BJ (cell line): ENCODE data around the gene ETV4. TPM values are rescaled to one million over a fixed set of nuclear protein-coding genes. Genes with fewer than 3 reads are reported as not detected.
A peak's percentile ranks its signal among the peaks of the same experiment; 100 is the strongest.

Experiments used
- CTCF ChIA-PET: fragments of 350-600 bp; formaldehyde crosslinking; extraction: SDS; loops from one replicate; lab custom pipeline; 2021; ENCODE audit warnings: antibody characterized with exemption, inconsistent platforms; lab: Yijun Ruan, JAX
- POLR2A ChIA-PET: fragments of 300-600 bp; sonication (Branson Sonifier 250); formaldehyde crosslinking; extraction: SDS; loops from one replicate; lab custom pipeline; 2021; ENCODE audit warnings: antibody characterized with exemption; lab: Charles Lee
- DNase-seq: peaks from one replicate; pipeline ENCODE4 v3.0.0-alpha.2; 2011; ENCODE audit warnings: low read depth
- H3K27me3 ChIP-seq: 2 replicates; pipeline ENCODE4 v1.6.0; 2011; ENCODE audit warnings: low read length; ENCODE audit not compliant: control insufficient read depth, insufficient read depth
- H3K36me3 ChIP-seq: 2 replicates; pipeline ENCODE4 v1.5.1; 2011; ENCODE audit warnings: low read length; ENCODE audit not compliant: control insufficient read depth, insufficient read depth
- H3K4me3 ChIP-seq: 2 replicates; pipeline ENCODE4 v1.5.1; 2011; ENCODE audit warnings: low read depth, mild to moderate bottlenecking, control low read depth, low read length
- CTCF ChIP-seq: IDR thresholded peaks from 2 replicates; pipeline ENCODE4 v1.5.1; 2011; ENCODE audit warnings: low read depth, mild to moderate bottlenecking, control low read depth, inconsistent platforms, low read length, moderate library complexity; ENCODE audit not compliant: insufficient read depth
- polyA plus RNA-seq: library from polyadenylated mRNA; depleted of rRNA; stranded (reverse); fragments of >200 nt; gene quantifications from 2 replicates; pipeline ENCODE4 v1.2.3, GENCODE V29; 2011

ETV4 gene
- polyA plus RNA-seq, 1 experiment, result 6.6 TPM

DNA sequence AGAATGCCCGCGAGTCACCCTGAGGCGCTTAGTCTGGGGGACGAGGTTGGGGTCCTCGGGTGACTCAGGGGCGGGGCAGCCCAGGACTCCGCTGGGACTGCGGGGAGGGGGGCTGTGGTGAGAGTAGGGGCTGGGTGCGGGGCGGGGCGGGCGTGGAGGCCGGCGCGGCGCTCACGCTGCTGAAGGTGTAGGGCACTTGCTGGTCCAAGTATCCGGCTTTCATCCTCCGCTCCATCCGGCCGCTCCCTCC, 832 bp downstream of the ETV4 start:
- Histone ChIP-seq H3K27me3 (no peaks in the 10 kb centered on the region), H3K36me3 (no peaks in the 10 kb centered on the region), H3K4me3 (peak overlapping the region; percentile 50)
- CTCF ChIA-PET, result no interaction called here
- no peak for DNase-seq
- POLR2A ChIA-PET, result no interaction called here
- no peak for TF ChIP-seq CTCF

DNA sequence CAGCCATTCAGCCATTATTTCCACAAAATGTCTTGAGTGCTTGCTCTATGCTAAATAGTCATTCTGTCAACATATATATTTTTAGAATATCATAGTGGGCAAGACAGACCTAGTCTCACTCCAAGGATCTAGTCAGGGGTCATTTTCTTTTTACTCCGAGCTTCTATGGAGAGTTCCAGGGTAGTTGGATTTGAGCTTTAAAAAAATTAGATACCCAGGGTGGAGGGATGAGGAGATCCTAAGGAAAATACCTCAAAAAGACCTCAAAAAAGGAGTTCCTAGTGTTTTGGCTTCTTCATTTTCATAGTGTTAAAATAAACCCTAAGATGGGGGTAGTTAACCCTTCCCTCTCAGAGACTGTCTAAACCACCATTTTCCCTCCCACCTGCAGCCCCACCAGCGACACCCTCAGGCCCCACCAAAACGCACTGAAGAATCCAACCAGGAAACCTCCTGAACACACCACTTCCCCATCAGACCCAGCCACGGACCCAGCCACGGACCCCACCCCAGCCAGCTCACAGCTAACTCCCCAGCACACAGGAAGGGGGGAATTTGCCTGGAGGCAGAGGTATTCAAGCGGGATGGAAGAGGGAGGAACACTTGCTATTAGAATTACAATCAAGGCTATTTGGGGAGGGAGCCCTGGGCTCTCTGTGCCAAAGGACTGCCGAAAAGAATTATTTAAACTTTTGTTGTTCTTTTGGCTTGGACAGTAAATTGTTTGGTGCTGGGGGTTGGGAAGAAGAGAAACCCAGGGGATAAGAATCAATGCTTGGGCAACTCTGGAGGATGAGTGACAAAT, 2.2 kb downstream of the ETV4 start:
- ChIA-PET POLR2A (no interaction called here), CTCF (interaction anchor here (0.7 to 1.3 kb wide), 5 partner anchors 13 to 130 kb away, joined by 3 to 6 read pairs (median 4); no protein-coding TSS in a partner anchor)
- no peaks in the 10 kb centered on the region for H3K27me3 ChIP-seq
- no peak for TF ChIP-seq CTCF
- H3K4me3 ChIP-seq, result no peak overlapping the region
- H3K36me3 ChIP-seq, result no peaks in the 10 kb centered on the region
- DNase-seq, result no peak

- DNase-seq, result no peak
- ChIA-PET CTCF (interaction anchor here (0.7 to 1.3 kb wide), 5 partner anchors 13 to 130 kb away, joined by 3 to 6 read pairs (median 4); no protein-coding TSS in a partner anchor), POLR2A (no interaction called here)
- no peak for TF ChIP-seq CTCF
- Histone ChIP-seq H3K4me3 (no peak overlapping the region), H3K27me3 (no peaks in the 10 kb centered on the region), H3K36me3 (no peaks in the 10 kb centered on the region)
Observed at GRCh38 chr17:43543300-43543699, 2.8 kb downstream of the ETV4 start.

GRCh38 chr17:43542859-43543258, 3.3 kb downstream of the ETV4 start:
- no peaks in the 10 kb centered on the region for H3K36me3 ChIP-seq
- no peak for DNase-seq
- POLR2A ChIA-PET, result no interaction called here
- CTCF ChIA-PET, result interaction anchor here (1.2 to 1.3 kb wide), 2 partner anchors 12 to 33 kb away, joined by 4 to 6 read pairs; no protein-coding TSS in a partner anchor
- TF ChIP-seq CTCF, result no peak
- H3K4me3 ChIP-seq, result no peak overlapping the region
- H3K27me3 ChIP-seq, result no peaks in the 10 kb centered on the region

DNA sequence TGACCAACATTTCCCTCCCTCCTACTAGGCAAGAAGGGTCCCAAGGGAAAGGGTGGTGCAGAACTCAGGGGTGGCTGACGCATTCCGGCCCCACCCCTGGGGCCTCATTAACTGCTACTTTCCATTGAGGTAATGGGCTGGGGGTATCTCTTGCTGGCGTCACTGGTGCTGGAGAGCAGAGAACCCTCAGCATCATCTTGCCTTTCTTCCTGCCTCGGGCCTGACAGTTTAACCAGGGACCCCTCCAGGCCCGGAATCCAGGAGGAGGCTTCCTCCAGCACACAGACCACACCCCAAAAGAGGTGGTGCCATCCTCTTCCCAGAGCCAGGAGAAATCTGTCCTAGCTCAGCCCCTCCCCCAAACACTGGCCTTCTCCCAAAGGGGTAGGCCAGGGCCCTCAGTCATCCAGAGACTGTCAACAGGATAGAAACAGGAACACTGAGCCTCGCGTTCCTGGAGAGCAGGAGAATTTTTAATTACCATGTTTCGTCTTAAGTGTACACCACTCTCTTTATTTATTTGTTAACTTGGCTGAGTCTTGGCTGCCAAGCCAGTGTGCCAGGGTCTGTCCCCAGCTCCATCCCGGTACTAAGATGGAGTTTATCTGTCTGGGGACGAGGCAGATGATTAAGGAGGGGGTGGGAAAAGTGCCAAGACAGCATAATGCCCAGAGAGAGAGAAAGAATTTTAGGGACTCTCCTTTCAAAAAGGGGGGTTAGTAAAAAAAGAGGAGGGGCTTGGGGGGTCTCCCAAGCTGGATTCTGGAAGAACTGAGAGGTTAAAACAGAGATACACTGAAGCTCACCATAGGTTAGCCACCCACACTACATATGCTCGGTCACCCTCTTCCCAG, 5.1 kb downstream of the ETV4 start:
- no peak for TF ChIP-seq CTCF

More for the DNA sequence above, 5.1 kb downstream of the ETV4 start:
- H3K4me3 ChIP-seq, result no peak overlapping the region
- CTCF ChIA-PET, result interaction anchor here (1.0 to 2.1 kb wide), 2 partner anchors 14 to 35 kb away, joined by 3 to 7 read pairs; no protein-coding TSS in a partner anchor
- POLR2A ChIA-PET, result no interaction called here
- no peak for DNase-seq
- no peaks in the 10 kb centered on the region for H3K36me3 ChIP-seq
- no peaks in the 10 kb centered on the region for H3K27me3 ChIP-seq
